ENCODE data around the gene PKD1L1.
"Not testable (repeated sequence)": the region's sequence is repeated elsewhere in the genome, so short reads cannot be mapped to it uniquely, and the experiment has no call there.

The PKD1L1 gene

GRCh38 chr7:47756636-47757035 lies 191.6 kb downstream of the PKD1L1 start:
- no peak for DNase-seq

GRCh38 chr7:47755248-47755647 lies 193.0 kb downstream of the PKD1L1 start:
- no peak for DNase-seq

GRCh38 chr7:47751724-47752123 lies 196.5 kb downstream of the PKD1L1 start:
- not testable (repeated sequence) for DNase-seq

GRCh38 chr7:47751043-47751442 lies 197.2 kb downstream of the PKD1L1 start:
- no peak for DNase-seq

GRCh38 chr7:47748041-47748440 lies 200.2 kb downstream of the PKD1L1 start:
- DNase-seq = no peak

- no peak for DNase-seq
Measured at GRCh38 chr7:47747160-47747559, 201.1 kb downstream of the PKD1L1 start.

GRCh38 chr7:47746468-47746867 lies 201.8 kb downstream of the PKD1L1 start:
- DNase-seq = no peak

GRCh38 chr7:47744883-47745282 lies 203.4 kb downstream of the PKD1L1 start:
- DNase-seq = no peak

- DNase-seq = no peak
Measured at GRCh38 chr7:47743965-47744591, 204.2 kb downstream of the PKD1L1 start.

- DNase-seq = no peak
Measured at GRCh38 chr7:47741984-47742383, 206.3 kb downstream of the PKD1L1 start.

- DNase-seq = no peak
Measured at GRCh38 chr7:47739891-47740290, 208.4 kb downstream of the PKD1L1 start.

GRCh38 chr7:47739301-47739875 lies 208.9 kb downstream of the PKD1L1 start:
- no peak for DNase-seq

- DNase-seq = no peak
Measured at GRCh38 chr7:47738563-47739166, 209.6 kb downstream of the PKD1L1 start.

- DNase-seq = no peak
Measured at GRCh38 chr7:47737601-47738000, 210.7 kb downstream of the PKD1L1 start.

GRCh38 chr7:47735431-47736345 lies 212.6 kb downstream of the PKD1L1 start:
- DNase-seq = no peak

- no peak for DNase-seq
Measured at GRCh38 chr7:47734949-47735291, 213.3 kb downstream of the PKD1L1 start.

GRCh38 chr7:47734287-47734948 lies 213.8 kb downstream of the PKD1L1 start:
- no peak for DNase-seq

- no peak for DNase-seq
Measured at GRCh38 chr7:47730142-47730541, 218.1 kb downstream of the PKD1L1 start.

- DNase-seq = no peak
Measured at GRCh38 chr7:47726047-47726726, 222.1 kb downstream of the PKD1L1 start.

- DNase-seq = no peak
Measured at GRCh38 chr7:47725031-47725780, 223.1 kb downstream of the PKD1L1 start.

Measured in activated naive CD4-positive, alpha-beta T cell treated with Interleukin-2 at 50 U/mL for 16 hours (primary cell).